ENCODE data around the gene EIF4G3. TPM values are rescaled to one million over a fixed set of nuclear protein-coding genes. Genes with fewer than 3 reads are reported as not detected.
"Not testable (repeated sequence)": the region's sequence is repeated elsewhere in the genome, so short reads cannot be mapped to it uniquely, and the experiment has no call there.

The EIF4G3 gene
- total RNA-seq, 1 donor from 2014 or later: 36.5 TPM

DNA sequence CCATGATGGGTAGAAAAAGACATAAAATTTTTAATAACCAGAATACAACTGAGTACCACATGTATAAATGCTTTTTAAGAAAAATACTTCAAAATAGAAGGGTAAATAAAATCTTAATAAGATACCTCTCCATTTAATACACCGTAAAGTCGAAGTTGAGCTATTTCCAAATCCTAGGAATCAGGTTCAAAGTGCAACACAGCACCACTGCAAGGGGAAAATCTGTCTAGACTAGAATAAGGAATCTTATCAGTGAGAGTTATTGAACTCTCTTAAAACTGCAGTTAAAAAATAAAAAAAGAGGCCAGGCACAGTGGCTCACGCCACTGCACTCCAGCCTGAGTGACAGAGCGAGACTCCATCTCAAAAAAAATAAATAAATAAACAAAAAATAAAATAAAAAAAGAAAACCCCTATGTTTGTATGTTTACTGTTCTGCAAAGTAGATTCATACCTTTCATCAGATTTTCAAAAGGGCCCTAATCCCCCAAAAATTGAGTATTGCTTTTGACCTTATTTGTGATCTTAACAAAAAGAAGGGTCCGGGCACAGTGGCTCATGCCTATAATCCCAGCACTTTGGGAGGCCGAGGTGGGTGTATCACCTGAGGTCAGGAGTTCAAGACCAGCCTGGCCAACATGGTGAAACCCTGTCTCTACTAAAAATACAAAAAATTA lies 109.0 kb downstream of the EIF4G3 start:
- DNase-seq: no peak

DNA sequence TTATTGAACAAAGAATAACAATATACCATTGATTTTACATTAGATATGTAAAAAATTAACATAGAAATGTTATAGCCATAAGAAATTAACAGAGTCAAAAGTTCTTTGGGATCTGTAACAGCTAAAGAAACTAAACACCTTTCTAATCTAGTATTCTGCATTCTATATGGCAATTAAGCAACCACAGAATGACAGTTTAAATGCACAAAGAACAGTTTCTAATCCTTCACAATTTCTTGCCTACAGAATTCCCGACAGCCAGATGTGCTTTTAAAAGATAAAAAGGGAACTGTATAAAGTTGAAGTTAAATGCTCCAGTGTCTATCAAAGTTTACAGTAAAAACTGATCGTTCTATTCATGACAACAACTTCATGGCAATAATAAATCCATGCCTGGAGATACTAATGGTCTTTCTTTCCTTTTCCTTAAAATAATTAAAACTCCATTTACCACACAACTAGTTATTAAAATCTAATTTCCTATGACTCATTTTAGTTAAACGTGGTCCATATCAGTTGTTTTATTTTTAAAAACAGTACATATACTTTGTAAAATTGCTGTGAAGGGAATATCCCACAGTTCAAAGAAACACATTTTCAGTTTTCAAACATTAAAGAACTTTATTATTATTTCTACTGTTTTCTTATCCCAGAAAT lies 110.2 kb downstream of the EIF4G3 start:
- no peak for DNase-seq

DNA sequence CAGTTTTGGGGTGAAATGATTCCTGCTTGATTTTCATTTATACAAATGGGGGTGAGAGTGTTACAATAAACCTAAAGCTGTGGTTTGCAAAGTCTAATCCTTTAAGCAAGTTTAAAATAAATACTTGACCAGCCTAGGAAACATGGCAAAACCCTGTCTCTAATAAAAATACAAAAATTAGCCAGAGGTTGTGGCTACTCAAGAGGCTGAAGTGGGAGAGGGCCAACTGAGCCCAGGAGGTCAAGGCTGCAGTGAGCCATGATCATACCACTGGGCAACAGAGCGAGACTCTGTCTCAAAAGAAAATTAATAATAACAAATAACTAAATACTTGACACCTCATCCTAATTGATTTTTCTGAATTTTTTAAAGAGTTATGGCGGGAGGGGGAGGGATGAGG lies 110.8 kb downstream of the EIF4G3 start:
- DNase-seq: no peak

DNA sequence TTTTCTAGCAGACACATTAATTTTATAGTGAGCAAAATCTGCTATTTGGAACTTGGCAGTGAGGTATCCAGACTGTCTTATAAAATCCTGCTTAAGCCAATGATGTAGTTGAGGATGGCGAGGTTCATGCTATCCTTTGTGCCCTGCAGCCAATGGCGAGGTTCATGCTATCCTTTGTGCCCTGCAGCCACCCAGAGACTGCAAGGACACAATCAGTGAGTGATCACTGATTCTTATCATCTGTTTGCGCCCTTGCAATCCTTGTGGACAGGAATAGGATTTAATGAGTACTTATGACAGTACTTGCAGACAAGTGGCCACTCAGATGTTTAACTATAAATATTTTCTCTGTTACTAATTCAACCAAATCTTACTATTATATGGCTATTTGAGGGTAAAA lies 112.6 kb downstream of the EIF4G3 start:
- no peak for DNase-seq

DNA sequence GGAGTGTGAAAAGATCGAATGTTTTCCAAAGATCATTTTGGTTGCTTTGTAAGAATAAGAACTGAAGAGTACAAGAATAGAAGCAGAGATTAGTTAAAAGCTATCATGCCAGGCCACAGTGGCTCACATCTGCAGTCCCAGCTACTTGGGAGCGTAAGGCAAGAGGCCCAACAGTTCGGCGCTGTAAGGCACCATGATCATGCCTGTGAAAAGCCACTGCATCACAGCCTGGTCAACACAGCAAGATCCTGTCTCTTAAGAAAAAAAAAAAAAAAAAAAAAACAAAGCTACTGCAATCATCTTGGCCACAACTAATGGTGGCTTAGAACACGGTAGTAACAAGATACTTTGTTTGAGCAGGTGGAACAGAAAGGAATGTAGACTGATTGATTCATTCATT lies 116.2 kb downstream of the EIF4G3 start:
- no peak for DNase-seq

DNA sequence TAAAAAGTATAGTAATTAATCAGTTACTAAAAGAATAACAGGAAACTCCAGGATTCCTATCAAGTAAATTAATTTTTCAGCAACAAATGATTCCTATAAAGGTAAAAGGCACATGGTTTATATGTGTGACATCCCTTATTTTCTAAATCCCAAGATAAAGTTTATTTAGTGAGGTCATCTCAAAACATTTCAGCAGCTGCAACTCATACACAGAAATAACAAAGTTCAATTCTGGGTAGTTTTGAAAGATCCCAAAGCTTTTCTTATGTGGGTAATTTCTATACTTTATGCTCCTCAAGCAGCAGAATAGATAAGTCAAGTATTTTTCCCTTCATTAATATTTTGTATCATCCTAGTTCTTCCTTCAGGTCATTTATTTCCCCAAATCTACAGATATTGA lies 117.7 kb downstream of the EIF4G3 start:
- no peak for DNase-seq

DNA sequence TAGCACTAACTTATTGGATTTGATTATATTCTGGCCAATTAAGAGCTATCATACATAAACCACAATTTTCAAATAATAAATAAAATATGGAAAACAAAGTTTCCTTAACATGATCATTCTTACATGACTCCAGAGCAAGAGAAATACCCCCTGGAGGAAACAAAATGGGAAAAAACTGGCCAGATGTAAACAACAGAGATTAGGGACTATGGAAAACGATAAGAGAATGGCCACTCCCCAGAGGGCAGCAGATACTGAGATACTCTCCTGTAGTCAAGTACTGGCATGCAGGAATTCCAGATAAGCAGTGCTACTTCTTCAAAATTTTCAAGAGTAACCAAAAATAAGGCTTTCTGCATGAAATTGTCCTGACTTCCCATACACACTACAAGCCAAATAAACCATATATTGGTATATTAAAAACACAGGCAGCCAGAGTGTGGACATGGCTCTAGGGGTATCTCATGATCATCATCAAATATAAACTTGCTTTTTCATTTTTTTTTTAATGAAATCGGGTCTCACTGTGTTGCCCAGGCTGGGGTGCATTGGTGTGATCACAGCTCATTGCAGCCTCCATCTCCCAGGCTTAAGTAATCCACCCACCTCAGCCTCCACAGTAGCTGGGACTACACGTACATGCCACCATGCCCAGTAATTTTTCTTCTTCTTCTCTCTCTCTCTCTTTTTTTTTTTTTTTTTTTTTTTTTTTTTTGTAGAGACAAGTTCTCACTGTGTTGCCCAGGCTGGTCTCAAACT lies 118.5 kb downstream of the EIF4G3 start:
- no peak for DNase-seq

DNA sequence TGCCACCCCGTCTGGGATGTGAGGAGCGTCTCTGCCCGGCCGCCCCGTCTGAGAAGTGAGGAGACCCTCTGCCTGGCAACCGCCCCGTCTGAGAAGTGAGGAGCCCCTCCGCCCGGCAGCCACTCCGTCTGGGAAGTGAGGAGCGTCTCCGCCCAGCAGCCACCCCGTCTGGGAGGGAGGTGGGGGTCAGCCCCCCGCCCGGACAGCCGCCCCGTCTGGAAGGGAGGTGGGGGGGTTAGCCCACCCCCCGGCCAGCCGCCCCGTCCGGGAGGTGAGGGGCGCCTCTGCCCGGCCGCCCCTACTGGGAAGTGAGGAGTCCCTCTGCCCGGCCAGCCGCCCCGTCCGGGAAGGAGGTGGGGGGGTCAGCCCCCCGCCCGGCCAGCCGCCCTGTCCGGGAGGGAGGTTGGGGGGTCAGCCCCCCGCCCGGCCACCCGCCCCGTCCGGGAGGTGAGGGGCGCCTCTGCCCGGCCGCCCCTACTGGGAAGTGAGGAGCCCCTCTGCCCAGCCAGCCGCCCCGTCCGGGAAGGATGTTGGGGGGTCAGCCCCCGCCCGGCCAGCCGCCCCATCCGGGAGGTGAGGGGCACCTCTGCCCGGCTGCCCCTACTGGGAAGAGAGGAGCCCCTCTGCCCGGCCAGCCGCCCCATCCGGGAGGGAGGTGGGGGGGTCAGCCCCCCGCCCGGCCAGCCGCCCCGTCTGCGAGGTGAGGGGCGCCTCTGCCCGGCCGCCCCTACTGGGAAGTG lies 123.3 kb downstream of the EIF4G3 start:
- DNase-seq: not testable (repeated sequence)

DNA sequence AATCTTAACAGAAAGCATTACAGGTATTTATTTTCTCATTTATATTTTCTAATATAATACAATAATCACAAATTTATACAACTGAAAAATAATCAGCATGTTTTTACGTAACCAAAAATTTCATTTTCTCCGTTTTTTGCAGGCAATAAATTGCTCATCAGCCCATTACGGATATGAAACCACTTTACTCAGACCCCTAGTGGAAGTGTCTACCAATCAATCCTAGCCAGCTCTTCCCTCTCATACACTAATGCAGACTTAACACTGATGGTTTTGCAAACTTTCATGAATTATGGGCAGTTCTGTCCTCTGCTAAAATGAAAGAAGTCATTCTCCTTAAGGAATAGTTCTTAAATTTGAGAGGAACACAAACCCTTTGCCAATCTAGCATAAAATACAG lies 124.7 kb downstream of the EIF4G3 start:
- DNase-seq: no peak

DNA sequence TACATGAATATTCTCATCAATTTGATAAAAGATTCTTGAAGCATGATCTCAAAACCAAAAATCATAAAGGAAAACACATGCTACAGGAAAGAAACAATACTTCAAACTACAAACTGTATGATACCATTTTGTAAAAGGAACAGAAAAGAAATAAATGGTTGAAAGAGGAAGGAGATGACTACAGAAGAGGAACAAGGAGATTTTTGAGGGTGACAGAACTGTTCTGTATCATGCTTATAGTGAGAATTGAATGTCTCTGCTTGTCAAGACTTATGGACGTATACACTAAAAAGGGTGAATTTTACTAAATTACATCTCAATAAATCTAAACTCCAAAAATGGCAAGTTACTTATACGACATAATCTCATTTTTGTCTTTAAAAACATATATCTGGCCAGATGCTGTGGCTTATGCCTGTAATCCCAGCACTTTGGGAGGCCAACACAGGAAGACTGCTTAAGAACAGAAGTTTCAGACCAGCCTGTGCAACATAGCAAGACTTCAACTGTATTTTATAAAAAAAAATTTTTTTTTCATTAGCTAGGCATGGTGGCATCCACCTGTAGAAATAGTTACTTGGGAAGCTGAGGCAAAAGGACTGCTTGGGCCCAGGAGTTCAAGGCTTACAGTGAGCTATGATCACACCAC lies 125.4 kb downstream of the EIF4G3 start:
- no peak for DNase-seq

DNA sequence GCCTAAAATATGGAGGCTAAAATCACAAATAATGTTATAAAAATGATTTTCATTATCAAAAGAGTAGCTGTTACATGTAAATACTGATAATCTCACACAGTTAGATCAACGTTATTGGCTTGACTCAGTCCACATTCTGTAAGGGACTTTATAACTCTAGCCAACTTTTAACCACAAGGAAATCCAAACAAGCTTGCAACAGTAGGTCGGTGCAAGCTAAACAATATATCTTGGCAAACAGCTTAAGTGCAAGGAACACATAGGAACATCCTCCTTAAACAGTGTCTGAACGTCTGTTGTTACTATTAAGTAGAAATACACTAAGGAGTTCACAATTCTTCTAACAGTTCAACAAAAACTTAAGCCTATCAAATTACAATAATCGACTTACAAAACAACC lies 126.7 kb downstream of the EIF4G3 start:
- no peak for DNase-seq

DNA sequence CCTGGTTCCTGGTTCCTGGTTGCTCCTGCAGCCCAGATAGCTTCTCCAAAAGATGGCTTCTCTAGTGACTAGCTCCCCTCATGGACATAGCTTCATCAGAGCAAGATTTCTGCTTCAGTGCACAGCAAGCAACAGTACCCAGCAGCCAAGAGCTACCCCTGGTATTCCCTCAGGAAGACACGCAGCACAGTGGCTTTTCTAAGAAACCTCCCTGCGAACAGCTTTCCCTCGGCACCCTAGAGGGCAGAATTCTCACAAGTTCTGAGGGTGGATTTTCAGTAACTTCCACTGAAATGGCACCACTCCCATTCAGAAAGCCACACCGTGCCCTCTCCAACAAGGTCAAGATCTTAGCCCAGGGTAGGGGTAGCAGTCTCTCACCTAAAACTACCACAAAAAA lies 128.2 kb downstream of the EIF4G3 start:
- DNase-seq: no peak

DNA sequence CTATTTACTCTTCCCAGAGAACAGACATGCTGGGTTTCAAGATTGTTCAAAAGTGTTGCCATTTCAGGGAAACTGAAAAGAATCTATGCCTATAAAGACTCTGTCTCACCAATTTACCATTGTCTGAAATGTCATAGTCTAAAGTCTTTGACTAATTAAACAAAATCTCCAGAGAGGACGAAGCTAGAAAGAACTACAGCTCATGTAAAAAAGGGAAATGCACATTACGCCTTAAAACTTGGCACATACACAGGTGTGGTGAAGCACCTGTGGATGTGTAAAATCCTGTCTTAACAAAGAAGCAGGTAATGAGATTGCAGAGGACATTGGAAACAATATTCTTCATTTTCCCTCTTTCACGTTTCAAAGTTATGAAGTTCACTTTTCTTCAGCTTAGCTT lies 130.6 kb downstream of the EIF4G3 start:
- DNase-seq: no peak

DNA sequence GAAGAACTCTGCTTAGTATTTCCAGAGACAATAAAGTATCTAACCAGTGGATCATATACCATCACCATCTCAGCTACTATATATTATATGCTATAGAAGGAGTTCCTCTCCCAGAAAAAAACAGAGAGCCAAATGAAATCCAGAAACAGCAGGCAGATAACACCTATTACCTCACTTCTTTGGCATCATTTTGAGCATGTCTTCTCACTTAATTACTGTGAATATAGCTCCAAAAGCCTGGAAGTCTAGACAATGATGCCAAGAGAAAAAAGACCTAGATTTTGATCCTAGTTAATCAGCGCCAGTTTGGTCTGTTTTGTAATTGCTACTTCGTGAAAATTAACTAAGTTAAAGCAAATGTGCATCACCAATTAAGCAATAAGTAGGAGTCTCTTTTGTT lies 131.3 kb downstream of the EIF4G3 start:
- peak; percentile 35 for DNase-seq

DNA sequence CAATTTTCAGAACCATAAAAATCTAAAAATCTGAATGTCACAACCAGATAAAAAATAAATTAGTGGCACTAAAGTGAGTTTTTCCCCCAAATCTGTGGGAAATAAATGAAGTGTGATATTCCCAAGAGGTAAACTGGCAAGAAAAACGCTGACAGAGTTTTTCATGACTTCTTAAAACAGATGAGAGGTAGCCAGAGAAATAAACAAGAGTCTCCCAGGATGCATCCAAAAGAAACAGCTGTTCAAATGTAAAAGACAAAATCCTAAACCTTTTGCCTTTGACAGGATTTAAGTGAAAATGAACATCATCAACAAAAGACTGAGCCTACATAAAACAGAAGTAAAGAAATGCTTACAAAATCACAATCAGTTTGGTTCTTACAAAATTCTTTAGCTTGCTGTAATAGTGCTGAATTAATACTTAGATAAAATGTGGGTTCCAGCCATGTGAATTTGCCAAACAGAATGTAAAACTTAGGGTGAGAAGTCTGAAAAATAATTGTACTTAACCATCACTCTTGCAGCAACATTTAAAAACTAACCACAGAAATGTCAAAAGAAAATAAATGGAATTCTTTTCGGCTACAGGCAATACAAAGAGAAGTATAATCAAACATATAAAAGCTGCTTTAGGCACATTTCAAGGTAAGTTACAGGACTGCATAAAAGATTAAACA lies 133.6 kb downstream of the EIF4G3 start:
- no peak for DNase-seq

DNA sequence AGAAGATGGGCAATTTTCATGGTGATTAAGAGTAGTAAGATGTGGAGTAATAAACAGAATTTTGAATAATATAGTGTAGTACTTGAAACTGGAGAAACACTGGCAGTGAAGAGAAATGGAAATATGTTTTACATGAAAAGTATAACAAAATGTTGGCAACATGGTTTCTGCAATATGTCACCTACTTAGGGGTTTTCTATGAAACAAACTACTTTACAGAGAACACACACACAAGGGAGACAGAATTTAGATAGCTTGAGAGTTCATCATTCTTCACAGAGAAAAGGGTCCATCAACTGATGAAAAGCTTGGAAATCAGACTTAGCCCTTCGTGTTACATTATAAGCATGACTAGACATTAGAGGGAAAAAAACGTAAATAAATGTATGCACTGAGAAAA lies 135.2 kb downstream of the EIF4G3 start:
- no peak for DNase-seq

DNA sequence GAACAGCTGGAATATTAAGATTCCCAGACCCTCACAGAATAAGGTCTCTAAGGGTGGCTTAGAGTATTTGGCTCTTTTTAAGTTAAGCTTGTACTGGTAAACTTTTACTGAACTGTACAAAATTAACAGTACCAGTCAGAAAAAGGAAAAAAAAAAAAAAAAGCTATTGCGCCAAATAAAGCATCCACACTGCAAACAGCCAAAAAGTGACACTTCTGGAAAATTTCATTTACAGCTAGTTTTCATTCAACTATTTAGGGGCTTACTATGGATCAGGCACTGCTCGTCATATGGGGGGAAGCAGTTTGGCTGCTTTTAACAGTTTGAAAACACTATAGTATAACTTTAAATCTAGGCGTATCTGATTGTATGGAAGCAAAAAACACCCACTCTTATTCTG lies 139.6 kb downstream of the EIF4G3 start:
- DNase-seq: peak; percentile 32

DNA sequence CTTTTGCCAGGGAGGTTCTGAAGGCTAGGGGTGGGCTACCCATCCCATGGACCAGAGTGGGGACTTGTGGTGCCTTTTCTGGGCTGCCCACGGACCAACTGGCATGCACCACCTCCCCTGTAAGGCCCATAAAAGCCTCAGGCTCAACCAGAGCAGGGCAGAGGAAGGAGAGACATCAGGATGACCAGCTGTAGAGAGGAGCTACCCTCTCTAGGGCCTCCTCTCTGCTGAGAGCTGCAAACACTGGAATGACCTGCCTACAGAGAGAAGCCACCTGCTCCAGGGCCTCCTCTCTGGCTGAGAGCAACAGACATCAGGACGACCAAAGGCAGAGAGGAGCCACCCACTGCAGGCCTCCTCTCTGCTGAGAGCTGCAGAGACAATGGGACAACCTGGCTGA lies 140.9 kb downstream of the EIF4G3 start:
- DNase-seq: no peak

DNA sequence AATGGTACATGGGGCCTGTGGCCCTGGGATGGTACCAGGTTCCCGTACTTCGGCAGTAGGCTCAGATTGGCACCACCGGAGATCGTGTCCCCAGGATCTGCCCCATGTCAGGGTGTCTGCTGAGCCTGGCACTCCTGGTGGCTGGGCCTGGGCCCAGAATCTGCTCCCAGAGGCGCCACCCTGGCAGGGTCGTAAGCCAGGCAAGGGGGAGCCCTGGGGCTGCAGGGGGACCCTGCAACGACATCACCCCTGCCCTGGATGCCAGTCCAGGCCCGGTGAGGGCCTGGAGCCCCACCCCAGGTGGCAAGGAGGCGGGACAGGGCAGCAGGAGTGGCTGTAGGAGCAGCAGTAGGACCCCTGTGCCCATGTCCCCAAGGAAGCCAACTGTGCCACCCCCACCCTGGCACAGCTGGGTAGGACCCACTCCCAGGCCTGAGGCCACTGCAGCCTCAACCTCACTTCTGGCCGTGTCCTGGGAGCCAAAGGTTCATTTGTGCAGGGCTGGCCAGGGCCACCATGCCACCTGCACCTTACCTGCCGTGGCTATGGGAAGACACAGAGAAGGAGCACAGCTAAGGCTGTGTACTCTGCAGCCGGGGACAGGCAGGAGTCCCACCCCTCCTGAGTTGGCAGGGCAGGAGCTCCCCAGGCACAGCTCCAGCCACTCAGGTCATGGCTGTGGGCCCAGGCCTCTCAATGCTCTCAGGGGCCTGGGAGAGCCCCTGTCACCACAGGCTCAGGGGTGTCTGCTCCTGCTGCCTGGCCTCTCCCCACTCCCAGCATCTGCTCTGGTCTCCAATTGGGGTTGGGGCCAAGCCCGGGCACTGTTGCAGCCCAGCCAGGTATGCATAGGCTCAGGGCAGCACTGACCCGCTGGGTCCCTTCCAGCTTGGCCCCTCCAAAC lies 141.7 kb downstream of the EIF4G3 start:
- no peak for DNase-seq

DNA sequence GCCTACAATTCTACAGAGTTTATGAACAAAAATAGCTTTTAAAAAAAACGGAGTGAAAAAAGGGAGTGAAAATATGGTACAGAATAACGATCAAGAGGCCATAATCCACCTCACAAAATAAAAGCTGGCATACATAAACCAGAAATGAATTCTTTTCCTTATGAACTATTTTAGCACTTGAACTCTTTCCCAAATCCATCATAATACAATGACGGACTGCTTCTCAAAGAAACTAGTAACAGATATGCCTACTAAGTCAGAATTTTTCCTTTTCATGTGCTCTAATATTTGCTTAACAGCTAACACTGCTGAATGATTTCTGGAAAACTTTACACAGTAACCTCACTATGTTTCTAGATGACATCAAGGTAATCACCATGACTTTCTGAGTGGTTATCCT lies 144.0 kb downstream of the EIF4G3 start:
- no peak for DNase-seq

DNA sequence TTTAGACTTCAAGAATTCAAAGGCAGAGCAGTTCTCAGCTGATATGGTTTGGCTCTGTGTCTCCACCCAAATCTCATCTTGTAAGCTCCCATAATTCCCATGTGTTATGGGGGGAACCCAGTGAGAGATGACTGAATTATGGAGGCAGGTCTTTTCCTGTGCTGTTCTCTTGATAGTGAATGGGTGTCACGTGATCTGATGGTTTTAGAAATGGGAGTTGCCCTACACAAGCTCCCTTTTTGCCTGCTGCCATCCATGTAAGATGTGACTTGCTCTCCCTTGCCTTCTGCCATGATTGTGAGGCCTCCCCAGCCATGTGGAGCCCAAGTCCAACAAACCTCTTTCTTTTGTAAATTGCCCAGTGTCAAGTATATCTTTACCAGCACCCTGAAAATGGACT lies 146.5 kb downstream of the EIF4G3 start:
- DNase-seq: no peak
